HG03039 (cell line): ENCODE data around the gene DIO3.

Experiments used
- ATAC-seq: cut with Tn5 transposase; IDR thresholded peaks from one replicate; pipeline ENCODE4 v1.9.1; 2021; ENCODE audit warnings: mild to moderate bottlenecking, moderate library complexity; ENCODE audit not compliant: unreplicated experiment

Gene DIO3

GRCh38 chr14:101595349-101595748, 34.1 kb downstream of the DIO3 start:
- ATAC-seq: no peak

- ATAC-seq: no peak
Measured at GRCh38 chr14:101595887-101596721, 34.8 kb downstream of the DIO3 start.

GRCh38 chr14:101596742-101597141, 35.4 kb downstream of the DIO3 start:
- ATAC-seq: no peak

GRCh38 chr14:101598159-101598558, 36.9 kb downstream of the DIO3 start:
- no peak for ATAC-seq

GRCh38 chr14:101598571-101599233, 37.4 kb downstream of the DIO3 start:
- ATAC-seq: no peak

GRCh38 chr14:101599234-101599885, 38.1 kb downstream of the DIO3 start:
- ATAC-seq: no peak

GRCh38 chr14:101600336-101600890, 39.1 kb downstream of the DIO3 start:
- no peak for ATAC-seq

GRCh38 chr14:101600891-101601605, 39.8 kb downstream of the DIO3 start:
- ATAC-seq: no peak

GRCh38 chr14:101601606-101602465, 40.5 kb downstream of the DIO3 start:
- ATAC-seq: no peak

GRCh38 chr14:101602466-101602840, 41.2 kb downstream of the DIO3 start:
- no peak for ATAC-seq

GRCh38 chr14:101603096-101603495, 41.8 kb downstream of the DIO3 start:
- ATAC-seq: no peak

- ATAC-seq: no peak
Measured at GRCh38 chr14:101604228-101604934, 43.1 kb downstream of the DIO3 start.

- no peak for ATAC-seq
Measured at GRCh38 chr14:101604935-101605780, 43.9 kb downstream of the DIO3 start.

- no peak for ATAC-seq
Measured at GRCh38 chr14:101605836-101606235, 44.5 kb downstream of the DIO3 start.
